Esophagus muscularis mucosa (tissue), 4 donors: ENCODE results near the gene DACT2. TPM values are rescaled to one million over a fixed set of nuclear protein-coding genes. Genes with fewer than 3 reads are reported as not detected.

ENCODE experiments used
- DNase-seq: peaks from one replicate; pipeline ENCODE4 v3.0.0-alpha.2; 2017; ENCODE audit errors: extremely low spot score
- H3K27ac ChIP-seq, 4 donors: fragments of 200-600 bp; sonication (generic); replicated peaks in 1 of 4; 1 replicate in 3 of 4; 2 replicates in 1 of 4; pipeline ENCODE4 v1.5.1; 2016 to 2019; ENCODE audit warnings: mild to moderate bottlenecking in 1 of 4
- H3K27me3 ChIP-seq, 4 donors: fragments of 200-600 bp; sonication (generic); one replicate each; pipeline versions ENCODE4 v1.5.1 to v1.6.0; 2016 to 2019
- H3K36me3 ChIP-seq, 4 donors: fragments of 200-600 bp; sonication (generic); one replicate each; pipeline ENCODE4 v1.5.1; 2016 to 2019
- H3K4me1 ChIP-seq, 4 donors: fragments of 200-600 bp; sonication (generic); one replicate each; pipeline ENCODE4 v1.5.1; 2016 to 2019
- H3K4me3 ChIP-seq, 4 donors: fragments of 200-600 bp; sonication (generic); 1 replicate in 2 of 4; 2 replicates in 2 of 4; pipeline ENCODE4 v1.5.1; 2016 to 2019; ENCODE audit warnings: mild to moderate bottlenecking in 4 of 4, moderate library complexity in 1 of 4
- H3K9me3 ChIP-seq, 4 donors: fragments of 200-600 bp; sonication (generic); 1 replicate in 3 of 4; 2 replicates in 1 of 4; pipeline ENCODE4 v1.5.1; 2016 to 2019
- CTCF ChIP-seq, 3 experiments: fragments of 200-600 bp in 2 of 3; fragments of 450-650 bp in 1 of 3; sonication (generic) in 2 of 3; IDR thresholded peaks; one replicate each; pipeline ENCODE4 v1.5.1; 2017 to 2019; ENCODE audit warnings: antibody characterized with exemption in 3 of 3, mild to moderate bottlenecking in 2 of 3, moderate library complexity in 1 of 3
- EP300 ChIP-seq: sonication (generic); formaldehyde crosslinking; IDR thresholded peaks from one replicate; pipeline ENCODE4 v1.6.1; 2017; ENCODE audit warnings: antibody characterized with exemption
- POLR2A ChIP-seq: fragments of 450-650 bp; IDR thresholded peaks from one replicate; pipeline ENCODE4 v1.6.1; 2017; ENCODE audit warnings: antibody characterized with exemption, moderate library complexity, mild to moderate bottlenecking, low read depth
- POLR2AphosphoS5 ChIP-seq, 2 donors: sonication (generic); formaldehyde crosslinking; IDR thresholded peaks; one replicate each; pipeline ENCODE4 v1.6.1; 2017; ENCODE audit warnings: antibody characterized with exemption in 2 of 2
- WGBS: methylation state at CpG from one replicate; pipeline ENCODE4 v1.1.5; 2018; 5-methylcytosine and 5-hydroxymethylcytosine counted together
- intact Hi-C: fragments of 100-400 bp; cut with DNase I; formaldehyde crosslinking; loops from one replicate; pipeline ENCODE4 v1.15.1; 2023
- total RNA-seq, 4 donors: library from RNA; depleted of rRNA; stranded (reverse); fragments of >200 nt; gene quantifications; one replicate each; pipeline versions ENCODE4 v1.1.0 to v1.2.1, GENCODE V29; 2016

Gene DACT2
- total RNA-seq, 4 donors from 2014 or later = 0.83 to 2.5 (median 1.3) TPM

- Histone ChIP-seq H3K27ac (no peak overlapping the region), H3K36me3 (no peaks in the 10 kb centered on the region), H3K4me3 (no peak overlapping the region), H3K4me1 (peaks cover 3 to 47% (median 43%) of the 10 kb centered on the region in 4 donors), H3K9me3 (no peaks in the 10 kb centered on the region), H3K27me3 (no peaks in the 10 kb centered on the region)
- 96% methylated on average over 9 of the region's 9 CpGs for WGBS
- TF ChIP-seq EP300 = no peak
- TF ChIP-seq CTCF (IDR thresholded peaks at IDR 0.05) = no peak
- TF ChIP-seq POLR2A = no peak
- no peak for TF ChIP-seq POLR2AphosphoS5 (IDR thresholded peaks at IDR 0.05)
- intact Hi-C loops = loop anchor here (5.0 kb wide), 1 partner anchor 209 kb away; no protein-coding TSS in a partner anchor
- DNase-seq = no peak
Observed at GRCh38 chr6:168366473-168366872, 46.9 kb upstream of the DACT2 start.

GRCh38 chr6:168365422-168366165, 46.0 kb upstream of the DACT2 start:
- TF ChIP-seq EP300 (no peak), POLR2A (no peak), POLR2AphosphoS5 (IDR thresholded peaks at IDR 0.05) (no peak), CTCF (IDR thresholded peaks at IDR 0.05) (no peak)
- H3K27ac ChIP-seq = no peak overlapping the region
- H3K4me3 ChIP-seq = no peak overlapping the region
- H3K9me3 ChIP-seq = no peaks in the 10 kb centered on the region
- H3K27me3 ChIP-seq = no peaks in the 10 kb centered on the region
- intact Hi-C loops = loop anchor here (5.0 kb wide), 1 partner anchor 208 kb away; no protein-coding TSS in a partner anchor
- no peak for DNase-seq
- H3K4me1 ChIP-seq = peaks cover 3 to 46% (median 42%) of the 10 kb centered on the region in 4 donors
- H3K36me3 ChIP-seq = no peaks in the 10 kb centered on the region
- WGBS = 94% methylated on average over 24 of the region's 24 CpGs

GRCh38 chr6:168364793-168365421, 45.3 kb upstream of the DACT2 start:
- intact Hi-C loops = loop anchor here (5.0 kb wide), 1 partner anchor 208 kb away; no protein-coding TSS in a partner anchor
- no peak overlapping the region for H3K4me3 ChIP-seq
- no peak for TF ChIP-seq POLR2AphosphoS5 (IDR thresholded peaks at IDR 0.05)
- TF ChIP-seq POLR2A = no peak
- TF ChIP-seq EP300 = no peak
- H3K27ac ChIP-seq = no peak overlapping the region
- WGBS = 96% methylated on average over 31 of the region's 31 CpGs
- H3K9me3 ChIP-seq = no peaks in the 10 kb centered on the region
- H3K36me3 ChIP-seq = no peaks in the 10 kb centered on the region
- H3K4me1 ChIP-seq = peaks cover 3 to 39% (median 35%) of the 10 kb centered on the region in 4 donors
- DNase-seq = no peak
- no peaks in the 10 kb centered on the region for H3K27me3 ChIP-seq

- no peak for DNase-seq
- Histone ChIP-seq H3K9me3 (no peaks in the 10 kb centered on the region), H3K4me1 (peaks cover 3 to 31% (median 30%) of the 10 kb centered on the region in 4 donors), H3K36me3 (no peaks in the 10 kb centered on the region), H3K27ac (peak overlapping the region in 2 of 4 donors; percentile 11 to 48), H3K4me3 (no peak overlapping the region), H3K27me3 (no peaks in the 10 kb centered on the region)
- intact Hi-C loops = no loop called here
- no peak for TF ChIP-seq EP300
- TF ChIP-seq POLR2AphosphoS5 (IDR thresholded peaks at IDR 0.05) = no peak
- no peak for TF ChIP-seq CTCF (IDR thresholded peaks at IDR 0.05)
- no peak for TF ChIP-seq POLR2A
- WGBS = 65% methylated on average over 13 of the region's 13 CpGs
Observed at GRCh38 chr6:168363811-168364792, 44.5 kb upstream of the DACT2 start.
